H9 (cell line): ENCODE measurements around the gene NCS1. TPM values are rescaled to one million over a fixed set of nuclear protein-coding genes. Genes with fewer than 3 reads are reported as not detected.

ENCODE experiments used
- DNase-seq: peaks from one replicate; pipeline ENCODE4 v3.0.0-alpha.2; 2017
- H2AFZ ChIP-seq: one replicate; pipeline ENCODE4 v1.6.1; 2013; ENCODE audit warnings: mild to moderate bottlenecking, low read length, control low read depth, moderate library complexity
- H2AK5ac ChIP-seq: 2 replicates; pipeline ENCODE4 v1.6.1; 2013; ENCODE audit warnings: low read length, control low read depth, mixed read lengths; ENCODE audit not compliant: insufficient read length
- H2BK120ac ChIP-seq: one replicate; pipeline ENCODE4 v1.6.1; 2013; ENCODE audit warnings: low read depth, mild to moderate bottlenecking, low read length, control low read depth, inconsistent platforms; ENCODE audit not compliant: poor library complexity, severe bottlenecking
- H2BK12ac ChIP-seq: 2 replicates; pipeline ENCODE4 v1.6.1; 2013; ENCODE audit warnings: low read length, control low read depth, mixed read lengths, low read depth; ENCODE audit not compliant: insufficient read length
- H2BK15ac ChIP-seq: 2 replicates; pipeline ENCODE4 v1.6.1; 2013; ENCODE audit warnings: low read depth, low read length, control low read depth
- H2BK20ac ChIP-seq: one replicate; pipeline ENCODE4 v1.6.1; 2013; ENCODE audit warnings: low read depth, mild to moderate bottlenecking, low read length, control low read depth, inconsistent platforms; ENCODE audit not compliant: poor library complexity, severe bottlenecking
- H2BK5ac ChIP-seq: 2 replicates; pipeline ENCODE4 v1.6.1; 2013; ENCODE audit warnings: low read length, control low read depth, mixed read lengths; ENCODE audit not compliant: insufficient read length
- H3K14ac ChIP-seq: 2 replicates; pipeline ENCODE4 v1.6.1; 2013; ENCODE audit warnings: low read length, control low read depth; ENCODE audit not compliant: insufficient read depth
- H3K18ac ChIP-seq: 2 replicates; pipeline ENCODE4 v1.6.1; 2013; ENCODE audit warnings: low read depth, mild to moderate bottlenecking, mixed read lengths, low read length, control low read depth; ENCODE audit not compliant: insufficient read length
- H3K23ac ChIP-seq: 2 replicates; pipeline ENCODE4 v1.6.1; 2013; ENCODE audit warnings: low read length, control low read depth, mixed read lengths, low read depth; ENCODE audit not compliant: insufficient read length
- H3K23me2 ChIP-seq: 2 replicates; pipeline ENCODE4 v1.6.1; 2013; ENCODE audit warnings: low read depth, mild to moderate bottlenecking, mixed read lengths, low read length, control low read depth; ENCODE audit not compliant: insufficient read length, poor library complexity, severe bottlenecking
- H3K27ac ChIP-seq: 2 replicates; pipeline ENCODE4 v1.5.1; 2013; ENCODE audit warnings: low read length, control low read depth, mixed read lengths, low read depth; ENCODE audit not compliant: insufficient read length
- H3K27me3 ChIP-seq: 2 replicates; pipeline ENCODE4 v1.6.1; 2013; ENCODE audit warnings: low read length, control low read depth, inconsistent platforms; ENCODE audit not compliant: insufficient read depth
- H3K4ac ChIP-seq: 2 replicates; pipeline ENCODE4 v1.6.1; 2013; ENCODE audit warnings: low read depth, mild to moderate bottlenecking, control low read depth, inconsistent platforms, low read length, moderate library complexity
- H3K4me1 ChIP-seq: 2 replicates; pipeline ENCODE4 v1.6.1; 2013; ENCODE audit warnings: low read length, control low read depth, inconsistent platforms; ENCODE audit not compliant: insufficient read depth
- H3K4me2 ChIP-seq: 2 replicates; pipeline ENCODE4 v1.6.1; 2013; ENCODE audit warnings: low read length, control low read depth, mixed read lengths; ENCODE audit not compliant: insufficient read length, insufficient read depth
- H3K56ac ChIP-seq: 2 replicates; pipeline ENCODE4 v1.6.1; 2013; ENCODE audit warnings: low read depth, mild to moderate bottlenecking, mixed read lengths, low read length, control low read depth; ENCODE audit not compliant: insufficient read length
- H3K79me1 ChIP-seq: 2 replicates; pipeline ENCODE4 v1.6.1; 2013; ENCODE audit warnings: low read depth, mild to moderate bottlenecking, moderate library complexity, low read length, control low read depth, inconsistent platforms; ENCODE audit not compliant: insufficient read depth, poor library complexity, severe bottlenecking
- H3K79me2 ChIP-seq: 2 replicates; pipeline ENCODE4 v1.6.1; 2013; ENCODE audit warnings: low read length, control low read depth, inconsistent platforms; ENCODE audit not compliant: insufficient read depth
- H3K9ac ChIP-seq: 2 replicates; pipeline ENCODE4 v1.6.1; 2013; ENCODE audit warnings: low read length, control low read depth, mixed read lengths; ENCODE audit not compliant: insufficient read length; ENCODE audit errors: extremely low read depth
- H3K9me3 ChIP-seq: one replicate; pipeline ENCODE4 v1.6.1; 2013; ENCODE audit warnings: low read depth, low read length, inconsistent platforms; ENCODE audit not compliant: control insufficient read depth
- H3T11ph ChIP-seq: one replicate; pipeline ENCODE4 v1.6.1; 2013; ENCODE audit warnings: mild to moderate bottlenecking, low read length, control low read depth, inconsistent platforms
- H4K20me1 ChIP-seq: one replicate; pipeline ENCODE4 v1.6.1; 2013; ENCODE audit not compliant: control insufficient read depth, insufficient read length, insufficient read depth
- H4K5ac ChIP-seq: 2 replicates; pipeline ENCODE4 v1.6.1; 2013; ENCODE audit warnings: low read depth, mild to moderate bottlenecking, mixed read lengths, low read length, control low read depth; ENCODE audit not compliant: insufficient read length
- H4K8ac ChIP-seq: replicated peaks from 2 replicates; pipeline ENCODE4 v1.6.1; 2013; ENCODE audit warnings: low read length, control low read depth, mixed read lengths, low read depth; ENCODE audit not compliant: insufficient read length
- H4K91ac ChIP-seq: 2 replicates; pipeline ENCODE4 v1.6.1; 2013; ENCODE audit warnings: low read depth, mild to moderate bottlenecking, moderate library complexity, mixed read lengths, low read length, control low read depth; ENCODE audit not compliant: insufficient read length
- H3K27ac Mint-ChIP-seq, 3 experiments: 2 replicates in 2 of 3; 3 replicates in 1 of 3; pipeline ENCODE4 v1.8.0; 2020 to 2021; ENCODE audit warnings: mixed read lengths in 3 of 3, mild to moderate bottlenecking in 1 of 3, moderate library complexity in 1 of 3
- H3K27me3 Mint-ChIP-seq: 2 replicates; pipeline ENCODE4 v1.8.0; 2021; ENCODE audit warnings: low read depth, mild to moderate bottlenecking, moderate library complexity, mixed read lengths
- H3K36me3 Mint-ChIP-seq, 3 experiments: 2 replicates in 2 of 3; 3 replicates in 1 of 3; pipeline ENCODE4 v1.8.0; 2020 to 2021; ENCODE audit warnings: low read depth in 3 of 3, mixed read lengths in 3 of 3; ENCODE audit not compliant: insufficient read depth in 1 of 3
- H3K4me1 Mint-ChIP-seq, 2 experiments: 2 replicates each; pipeline ENCODE4 v1.8.0; 2020; ENCODE audit warnings: mixed read lengths in 2 of 2
- H3K4me3 Mint-ChIP-seq, 2 experiments: 2 replicates in 1 of 2; 3 replicates in 1 of 2; pipeline ENCODE4 v1.8.0; 2020 to 2021; ENCODE audit warnings: mild to moderate bottlenecking in 2 of 2, mixed read lengths in 2 of 2, moderate library complexity in 1 of 2
- H3K9me3 Mint-ChIP-seq, 2 experiments: 2 replicates in 1 of 2; 3 replicates in 1 of 2; pipeline ENCODE4 v1.8.0; 2020; ENCODE audit warnings: mild to moderate bottlenecking in 2 of 2, mixed read lengths in 2 of 2, moderate library complexity in 1 of 2
- CTCF ChIP-seq: fragments of 200-600 bp; sonication (generic); conservative IDR thresholded peaks from 3 replicates; pipeline ENCODE4 v1.8.0; 2021; ENCODE audit warnings: antibody characterized with exemption, mild to moderate bottlenecking
- WGBS: extraction: QIAGEN DNeasy Blood & Tissue Kit; methylation state at CpG from one replicate; pipeline ENCODE4 v1.1.7; 2013; ENCODE audit warnings: missing lambda C conversion rate, low lambda C conversion rate, mixed read lengths; ENCODE audit not compliant: insufficient read length; ENCODE audit errors: extremely low coverage; 5-methylcytosine and 5-hydroxymethylcytosine counted together
- total RNA-seq: library from RNA; stranded (reverse); gene quantifications from 2 replicates; pipeline ENCODE4 v1.2.1, GENCODE V29; 2021

Gene NCS1
- total RNA-seq, 1 experiment from 2014 or later, result 38.1 TPM

GRCh38 chr9:130167927-130168326, 4.3 kb upstream of the NCS1 start:
- Mint-ChIP-seq H3K4me1 (peaks cover 13 to 26% of the 10 kb centered on the region in 2 experiments), H3K4me3 (peak overlapping the region in 1 of 2 experiments; percentile 35; a peak in 1 of 5 replicates), H3K27ac (peak overlapping the region in 1 of 3 experiments; percentile 3; a peak in 2 of 7 replicates), H3K27me3 (peaks cover 27% of the 10 kb centered on the region), H3K9me3 (no peaks in the 10 kb centered on the region; a peak in 1 of 5 replicates), H3K36me3 (no peaks in the 10 kb centered on the region)
- no peak overlapping the region for H2AK5ac ChIP-seq
- H3K23me2 ChIP-seq, result peaks cover 7% of the 10 kb centered on the region
- no peak overlapping the region for H2BK5ac ChIP-seq
- no peak overlapping the region for H3T11ph ChIP-seq
- H4K20me1 ChIP-seq, result no peaks in the 10 kb centered on the region
- no peak overlapping the region for H3K14ac ChIP-seq
- no peak overlapping the region for H3K56ac ChIP-seq
- H3K4me1 ChIP-seq, result no peaks in the 10 kb centered on the region
- H4K8ac ChIP-seq, result no peak overlapping the region
- H3K27me3 ChIP-seq, result no peaks in the 10 kb centered on the region
- no peak overlapping the region for H2BK120ac ChIP-seq
- H2AFZ ChIP-seq, result no peak overlapping the region
- no peak overlapping the region for H2BK15ac ChIP-seq
- peak; percentile 69 for DNase-seq
- H3K79me2 ChIP-seq, result no peaks in the 10 kb centered on the region
- H3K27ac ChIP-seq, result no peak overlapping the region
- H3K9me3 ChIP-seq, result no peaks in the 10 kb centered on the region
- no peak overlapping the region for H3K4me2 ChIP-seq
- no peak overlapping the region for H3K9ac ChIP-seq
- H2BK12ac ChIP-seq, result no peak overlapping the region
- H4K5ac ChIP-seq, result no peak overlapping the region
- H2BK20ac ChIP-seq, result no peak overlapping the region
- no CpG with 5 or more reads among the region's 6 CpGs for WGBS
- peak; percentile 59; the same call in 2 of the 3 replicates for TF ChIP-seq CTCF
- no peak overlapping the region for H3K4ac ChIP-seq
- no peaks in the 10 kb centered on the region for H3K79me1 ChIP-seq
- H4K91ac ChIP-seq, result no peak overlapping the region
- H3K18ac ChIP-seq, result no peak overlapping the region
- no peak overlapping the region for H3K23ac ChIP-seq
